Measurements from ENCODE around the gene CLN5.

The CLN5 gene

DNA sequence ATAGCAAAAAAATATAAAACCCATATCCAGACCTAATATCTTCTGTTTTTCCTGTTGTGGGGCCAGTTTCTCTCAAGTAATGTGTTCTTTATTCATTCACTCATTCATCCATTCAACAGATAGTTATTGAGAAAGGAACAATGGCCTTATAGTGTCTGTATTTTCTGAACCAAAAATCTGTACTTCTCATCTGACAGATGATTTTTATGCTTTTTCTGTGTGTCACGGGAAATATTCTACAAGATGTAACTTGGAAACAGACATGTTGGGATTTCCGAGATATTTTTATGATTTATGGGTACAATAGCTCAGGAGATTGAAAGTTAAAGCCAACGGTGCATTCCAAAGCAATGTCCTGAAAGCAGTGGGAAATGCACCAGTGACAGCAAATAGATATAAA is 37.9 kb upstream of the CLN5 start:
- no peaks in the 10 kb centered on the region for H3K79me2 ChIP-seq (ENCODE audit: insufficient read depth, low read length)
- H3K9ac ChIP-seq (ENCODE audit: low read length): no peak overlapping the region
- H3K4me3 ChIP-seq (ENCODE audit: insufficient read depth, low read length, poor library complexity, severe bottlenecking): no peak overlapping the region

DNA sequence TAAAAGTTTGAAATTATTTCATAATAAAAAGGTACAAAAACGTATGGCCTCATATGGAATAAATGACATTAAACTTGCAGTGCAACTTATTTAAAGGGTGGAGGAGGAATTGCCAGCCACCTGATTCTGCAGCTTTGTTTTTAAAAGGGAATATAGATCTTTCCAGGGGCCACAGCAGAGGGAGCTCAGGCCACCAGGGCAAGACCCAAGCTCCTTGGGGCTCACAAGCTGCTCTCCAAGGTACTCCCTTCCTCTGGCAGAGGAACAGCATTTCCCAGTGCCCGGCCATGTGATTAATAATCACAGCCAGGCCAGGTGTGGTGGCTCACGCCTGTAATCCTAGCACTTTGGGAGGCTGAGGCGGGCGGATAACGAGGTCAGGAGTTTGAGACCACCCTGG is 37.3 kb upstream of the CLN5 start:
- Histone ChIP-seq H3K9me2 (replicated peaks; ENCODE audit: insufficient read depth, low read length) (no peaks in the 10 kb centered on the region), H4K20me1 (ENCODE audit: low read depth, low read length) (no peaks in the 10 kb centered on the region), H3K36me3 (ENCODE audit: low read length) (no peaks in the 10 kb centered on the region), H3K4me2 (ENCODE audit: low read depth, low read length, poor library complexity, severe bottlenecking) (no peak overlapping the region), H3K9ac (ENCODE audit: low read length) (no peak overlapping the region), H3K27ac (ENCODE audit: low read depth, low read length) (no peak overlapping the region), H2AFZ (ENCODE audit: low read depth, low read length, severe bottlenecking) (no peak overlapping the region), H3K27me3 (ENCODE audit: low read length) (no peaks in the 10 kb centered on the region), H3F3A (ENCODE audit: insufficient read depth) (no peaks in the 10 kb centered on the region), H3K9me3 (ENCODE audit: insufficient read depth, low read length) (peaks cover 3% of the 10 kb centered on the region; the same call in 1 of the 2 replicates), H3K79me2 (ENCODE audit: insufficient read depth, low read length) (no peaks in the 10 kb centered on the region), H3K4me3 (ENCODE audit: insufficient read depth, low read length, poor library complexity, severe bottlenecking) (no peak overlapping the region)
- TF ChIP-seq, protein P1, sequence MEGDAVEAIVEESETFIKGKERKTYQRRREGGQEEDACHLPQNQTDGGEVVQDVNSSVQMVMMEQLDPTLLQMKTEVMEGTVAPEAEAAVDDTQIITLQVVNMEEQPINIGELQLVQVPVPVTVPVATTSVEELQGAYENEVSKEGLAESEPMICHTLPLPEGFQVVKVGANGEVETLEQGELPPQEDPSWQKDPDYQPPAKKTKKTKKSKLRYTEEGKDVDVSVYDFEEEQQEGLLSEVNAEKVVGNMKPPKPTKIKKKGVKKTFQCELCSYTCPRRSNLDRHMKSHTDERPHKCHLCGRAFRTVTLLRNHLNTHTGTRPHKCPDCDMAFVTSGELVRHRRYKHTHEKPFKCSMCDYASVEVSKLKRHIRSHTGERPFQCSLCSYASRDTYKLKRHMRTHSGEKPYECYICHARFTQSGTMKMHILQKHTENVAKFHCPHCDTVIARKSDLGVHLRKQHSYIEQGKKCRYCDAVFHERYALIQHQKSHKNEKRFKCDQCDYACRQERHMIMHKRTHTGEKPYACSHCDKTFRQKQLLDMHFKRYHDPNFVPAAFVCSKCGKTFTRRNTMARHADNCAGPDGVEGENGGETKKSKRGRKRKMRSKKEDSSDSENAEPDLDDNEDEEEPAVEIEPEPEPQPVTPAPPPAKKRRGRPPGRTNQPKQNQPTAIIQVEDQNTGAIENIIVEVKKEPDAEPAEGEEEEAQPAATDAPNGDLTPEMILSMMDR (IDR thresholded peaks at IDR 0.05; ENCODE audit: insufficient read depth, low read length, poor library complexity, severe bottlenecking): no peak
- no peak for TF ChIP-seq EZH2phosphoT487 (conservative IDR thresholded peaks at IDR 0.05; ENCODE audit: low read length)

More for the DNA sequence above, 37.9 kb upstream of the CLN5 start:
- H3F3A ChIP-seq (ENCODE audit: insufficient read depth): no peaks in the 10 kb centered on the region
- TF ChIP-seq EZH2phosphoT487 (conservative IDR thresholded peaks at IDR 0.05; ENCODE audit: low read length): no peak
- TF ChIP-seq, protein P1 (IDR thresholded peaks at IDR 0.05; ENCODE audit: insufficient read depth, low read length, poor library complexity, severe bottlenecking): no peak
- no peak overlapping the region for H3K27ac ChIP-seq (ENCODE audit: low read depth, low read length)
- H3K4me2 ChIP-seq (ENCODE audit: low read depth, low read length, poor library complexity, severe bottlenecking): no peak overlapping the region
- H2AFZ ChIP-seq (ENCODE audit: low read depth, low read length, severe bottlenecking): no peak overlapping the region
- no peaks in the 10 kb centered on the region for H4K20me1 ChIP-seq (ENCODE audit: low read depth, low read length)
- H3K36me3 ChIP-seq (ENCODE audit: low read length): no peaks in the 10 kb centered on the region
- H3K27me3 ChIP-seq (ENCODE audit: low read length): no peaks in the 10 kb centered on the region
- no peaks in the 10 kb centered on the region for H3K9me2 ChIP-seq (replicated peaks; ENCODE audit: insufficient read depth, low read length)
- no peaks in the 10 kb centered on the region; the same call in 1 of the 2 replicates for H3K9me3 ChIP-seq (ENCODE audit: insufficient read depth, low read length)

DNA sequence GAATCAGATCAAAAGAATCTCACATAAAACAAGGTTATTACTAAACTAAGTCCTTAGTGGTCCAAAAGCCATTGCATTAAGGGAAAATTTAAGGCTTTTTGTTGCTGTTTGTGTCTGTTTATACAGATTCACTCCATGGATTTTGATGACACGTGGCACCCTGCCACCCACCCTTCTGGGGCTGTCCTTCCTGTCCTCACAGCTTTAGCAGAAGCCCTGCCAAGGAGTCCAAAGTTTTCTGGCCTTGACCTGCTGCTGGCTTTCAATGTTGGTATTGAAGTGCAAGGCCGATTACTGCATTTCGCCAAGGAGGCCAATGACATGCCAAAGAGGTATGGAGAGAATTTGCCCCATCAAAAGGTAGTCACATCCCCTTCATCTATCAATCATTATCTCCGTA is 36.7 kb upstream of the CLN5 start:
- no peak overlapping the region for H3K4me2 ChIP-seq (ENCODE audit: low read depth, low read length, poor library complexity, severe bottlenecking)

More for the DNA sequence above, 36.7 kb upstream of the CLN5 start:
- Histone ChIP-seq H4K20me1 (ENCODE audit: low read depth, low read length) (no peaks in the 10 kb centered on the region), H3K27ac (ENCODE audit: low read depth, low read length) (no peak overlapping the region), H3K9me3 (ENCODE audit: insufficient read depth, low read length) (peaks cover 8% of the 10 kb centered on the region; the same call in 1 of the 2 replicates), H3K36me3 (ENCODE audit: low read length) (no peaks in the 10 kb centered on the region), H3F3A (ENCODE audit: insufficient read depth) (no peaks in the 10 kb centered on the region), H2AFZ (ENCODE audit: low read depth, low read length, severe bottlenecking) (no peak overlapping the region), H3K4me3 (ENCODE audit: insufficient read depth, low read length, poor library complexity, severe bottlenecking) (no peak overlapping the region), H3K79me2 (ENCODE audit: insufficient read depth, low read length) (no peaks in the 10 kb centered on the region), H3K27me3 (ENCODE audit: low read length) (no peaks in the 10 kb centered on the region), H3K9me2 (replicated peaks; ENCODE audit: insufficient read depth, low read length) (no peaks in the 10 kb centered on the region), H3K9ac (ENCODE audit: low read length) (no peak overlapping the region)
- TF ChIP-seq EZH2phosphoT487 (conservative IDR thresholded peaks at IDR 0.05; ENCODE audit: low read length): no peak
- TF ChIP-seq, protein P1 (IDR thresholded peaks at IDR 0.05; ENCODE audit: insufficient read depth, low read length, poor library complexity, severe bottlenecking): no peak

Measured in SU-DHL-6 (cell line).